Progenitor cell of endocrine pancreas (in vitro differentiated cells): ENCODE data around the gene EGFL8. TPM values are rescaled to one million over a fixed set of nuclear protein-coding genes. Genes with fewer than 3 reads are reported as not detected.

Experiments used
- DNase-seq: peaks from one replicate; pipeline ENCODE4 v3.0.0; 2021; ENCODE audit warnings: low spot score; ENCODE audit not compliant: unreplicated experiment
- H3K27ac Mint-ChIP-seq: 2 replicates; pipeline ENCODE4 v1.8.0; 2021; ENCODE audit warnings: mild to moderate bottlenecking, moderate library complexity, mixed read lengths
- H3K27me3 Mint-ChIP-seq: 2 replicates; pipeline ENCODE4 v1.8.0; 2021; ENCODE audit warnings: mixed read lengths
- H3K36me3 Mint-ChIP-seq: 2 replicates; pipeline ENCODE4 v1.8.0; 2022; ENCODE audit warnings: mixed read lengths; ENCODE audit not compliant: insufficient read depth
- H3K4me1 Mint-ChIP-seq: 2 replicates; pipeline ENCODE4 v1.8.0; 2021; ENCODE audit warnings: low read depth, mixed read lengths
- H3K4me3 Mint-ChIP-seq: 2 replicates; pipeline ENCODE4 v1.8.0; 2021; ENCODE audit warnings: low read depth, mild to moderate bottlenecking, moderate library complexity, mixed read lengths
- H3K9me3 Mint-ChIP-seq: 2 replicates; pipeline ENCODE4 v1.8.0; 2021; ENCODE audit warnings: low read depth, mixed read lengths
- total RNA-seq: library from RNA; stranded (reverse); gene quantifications from 2 replicates; pipeline ENCODE4 v1.2.1, GENCODE V29; 2021
- TF ChIP-seq, protein P1 (sequence below): fragments of 200-600 bp; sonication (generic); IDR thresholded peaks from one replicate; pipeline ENCODE4 v1.5.0; 2021; ENCODE audit warnings: antibody characterized with exemption, mild to moderate bottlenecking; ENCODE audit not compliant: unreplicated experiment

Gene EGFL8
- total RNA-seq, 1 donor from 2014 or later: 83.1 TPM

DNA sequence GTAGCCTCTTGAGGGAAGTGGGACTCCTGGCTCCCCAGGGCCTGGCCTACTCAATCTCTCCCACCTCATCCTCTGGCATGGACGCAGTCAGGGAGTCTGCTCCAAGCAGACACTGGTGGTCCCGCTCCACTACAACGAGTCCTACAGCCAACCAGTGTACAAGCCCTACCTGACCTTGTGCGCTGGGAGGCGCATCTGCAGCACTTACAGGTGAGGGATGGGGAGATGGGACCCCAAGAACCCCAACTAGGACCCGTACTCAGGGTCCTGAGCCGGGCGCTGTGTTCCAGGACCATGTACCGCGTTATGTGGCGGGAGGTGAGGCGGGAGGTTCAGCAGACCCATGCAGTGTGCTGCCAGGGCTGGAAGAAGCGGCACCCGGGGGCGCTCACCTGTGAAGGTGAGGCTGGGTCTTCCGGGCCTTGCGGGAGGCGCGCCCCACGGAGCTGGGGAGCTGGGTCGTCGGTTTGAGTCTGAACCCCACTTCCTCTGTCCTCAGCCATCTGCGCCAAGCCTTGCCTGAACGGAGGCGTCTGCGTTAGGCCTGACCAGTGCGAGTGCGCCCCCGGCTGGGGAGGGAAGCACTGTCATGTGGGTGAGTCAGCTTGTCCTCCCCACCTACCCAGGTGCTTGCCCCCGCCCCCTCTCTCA lies 2.1 kb downstream of the EGFL8 start:
- H3K27me3 Mint-ChIP-seq: no peaks in the 10 kb centered on the region
- H3K36me3 Mint-ChIP-seq: peaks cover 47% of the 10 kb centered on the region
- TF ChIP-seq, protein P1, sequence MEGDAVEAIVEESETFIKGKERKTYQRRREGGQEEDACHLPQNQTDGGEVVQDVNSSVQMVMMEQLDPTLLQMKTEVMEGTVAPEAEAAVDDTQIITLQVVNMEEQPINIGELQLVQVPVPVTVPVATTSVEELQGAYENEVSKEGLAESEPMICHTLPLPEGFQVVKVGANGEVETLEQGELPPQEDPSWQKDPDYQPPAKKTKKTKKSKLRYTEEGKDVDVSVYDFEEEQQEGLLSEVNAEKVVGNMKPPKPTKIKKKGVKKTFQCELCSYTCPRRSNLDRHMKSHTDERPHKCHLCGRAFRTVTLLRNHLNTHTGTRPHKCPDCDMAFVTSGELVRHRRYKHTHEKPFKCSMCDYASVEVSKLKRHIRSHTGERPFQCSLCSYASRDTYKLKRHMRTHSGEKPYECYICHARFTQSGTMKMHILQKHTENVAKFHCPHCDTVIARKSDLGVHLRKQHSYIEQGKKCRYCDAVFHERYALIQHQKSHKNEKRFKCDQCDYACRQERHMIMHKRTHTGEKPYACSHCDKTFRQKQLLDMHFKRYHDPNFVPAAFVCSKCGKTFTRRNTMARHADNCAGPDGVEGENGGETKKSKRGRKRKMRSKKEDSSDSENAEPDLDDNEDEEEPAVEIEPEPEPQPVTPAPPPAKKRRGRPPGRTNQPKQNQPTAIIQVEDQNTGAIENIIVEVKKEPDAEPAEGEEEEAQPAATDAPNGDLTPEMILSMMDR: no peak
- no peak for DNase-seq
- peaks cover 35% of the 10 kb centered on the region for H3K4me1 Mint-ChIP-seq
- peak overlapping the region; percentile 96 for H3K27ac Mint-ChIP-seq
- H3K4me3 Mint-ChIP-seq: no peak overlapping the region
- no peaks in the 10 kb centered on the region for H3K9me3 Mint-ChIP-seq

DNA sequence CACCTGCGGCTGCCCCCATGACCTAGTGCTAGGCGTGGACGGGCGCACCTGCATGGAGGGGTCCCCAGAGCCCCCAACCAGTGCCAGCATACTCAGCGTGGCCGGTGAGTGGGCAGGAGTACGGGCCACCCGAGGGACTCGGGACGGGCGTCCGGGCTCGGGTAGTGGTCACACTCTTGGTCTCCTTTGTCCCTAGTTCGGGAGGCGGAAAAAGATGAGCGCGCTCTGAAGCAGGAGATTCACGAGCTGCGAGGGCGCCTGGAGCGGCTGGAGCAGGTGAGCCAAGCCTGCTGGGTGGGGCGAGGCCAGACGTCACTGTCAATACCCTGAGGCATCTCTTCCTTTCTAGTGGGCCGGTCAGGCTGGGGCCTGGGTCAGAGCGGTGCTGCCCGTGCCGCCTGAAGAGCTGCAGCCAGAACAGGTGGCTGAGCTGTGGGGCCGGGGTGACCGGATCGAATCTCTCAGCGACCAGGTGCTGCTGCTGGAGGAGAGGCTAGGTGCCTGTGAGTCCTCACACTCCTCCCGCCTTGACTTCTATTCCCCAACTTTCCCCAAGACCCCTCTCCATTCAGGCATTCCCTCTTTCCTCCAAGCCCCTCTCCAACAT lies 2.9 kb downstream of the EGFL8 start:
- Mint-ChIP-seq H3K27ac (peak overlapping the region; percentile 96), H3K27me3 (no peaks in the 10 kb centered on the region), H3K36me3 (peaks cover 44% of the 10 kb centered on the region), H3K9me3 (no peaks in the 10 kb centered on the region), H3K4me1 (peaks cover 35% of the 10 kb centered on the region), H3K4me3 (peak overlapping the region; percentile 41)
- DNase-seq: no peak
- TF ChIP-seq, protein P1: no peak

DNA sequence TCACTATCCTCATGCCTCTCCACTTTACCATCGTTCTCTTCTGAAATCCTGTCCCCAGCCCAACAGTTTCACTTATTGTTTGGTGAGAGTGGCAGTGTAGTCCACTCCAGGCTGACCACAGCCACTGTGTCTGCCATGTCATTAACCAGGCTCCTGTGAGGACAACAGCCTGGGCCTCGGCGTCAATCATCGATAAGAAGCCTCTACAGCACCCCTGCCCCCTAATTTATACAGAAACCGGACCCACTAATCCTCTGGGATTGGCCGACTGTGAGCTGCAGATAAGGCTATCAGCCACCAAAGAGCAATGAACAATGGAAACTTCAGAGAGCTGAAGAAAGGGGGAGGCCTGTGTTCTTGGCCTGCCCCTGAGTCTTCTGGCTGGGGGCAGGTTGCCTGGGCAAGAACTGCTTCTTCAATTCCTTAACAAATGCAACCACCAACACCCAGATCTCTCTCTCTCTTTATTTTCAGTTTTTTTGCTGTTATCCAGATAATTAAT lies 3.4 kb downstream of the EGFL8 start:
- TF ChIP-seq, protein P1: no peak
- Mint-ChIP-seq H3K9me3 (no peaks in the 10 kb centered on the region), H3K36me3 (peaks cover 39% of the 10 kb centered on the region), H3K4me1 (peaks cover 38% of the 10 kb centered on the region), H3K4me3 (peak overlapping the region; percentile 41), H3K27ac (peak overlapping the region; percentile 96), H3K27me3 (no peaks in the 10 kb centered on the region)
- DNase-seq: no peak

DNA sequence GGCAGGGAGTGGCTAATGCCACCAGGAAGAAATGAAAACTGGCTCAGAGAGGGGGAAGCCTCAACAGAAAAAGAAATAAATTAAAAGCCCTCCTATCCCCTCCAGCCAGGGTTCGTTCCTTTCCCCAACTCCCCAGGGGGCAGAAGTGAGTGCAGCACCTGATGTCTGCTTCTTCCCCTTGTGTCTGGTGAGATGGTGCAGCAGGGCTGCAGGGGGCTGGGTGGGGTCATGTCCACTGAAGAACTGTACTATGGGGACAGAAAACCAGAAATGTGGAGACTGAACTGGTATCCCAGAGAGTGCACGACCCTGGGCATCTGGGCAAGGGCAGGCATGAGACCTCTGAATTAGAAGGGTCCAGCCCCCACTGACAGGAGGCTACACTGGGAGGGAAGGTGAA lies 4.0 kb downstream of the EGFL8 start:
- Mint-ChIP-seq H3K4me1 (peaks cover 41% of the 10 kb centered on the region), H3K27ac (peak overlapping the region; percentile 96), H3K9me3 (no peaks in the 10 kb centered on the region), H3K4me3 (peak overlapping the region; percentile 41), H3K27me3 (no peaks in the 10 kb centered on the region), H3K36me3 (peaks cover 39% of the 10 kb centered on the region)
- no peak for DNase-seq
- TF ChIP-seq, protein P1: no peak

DNA sequence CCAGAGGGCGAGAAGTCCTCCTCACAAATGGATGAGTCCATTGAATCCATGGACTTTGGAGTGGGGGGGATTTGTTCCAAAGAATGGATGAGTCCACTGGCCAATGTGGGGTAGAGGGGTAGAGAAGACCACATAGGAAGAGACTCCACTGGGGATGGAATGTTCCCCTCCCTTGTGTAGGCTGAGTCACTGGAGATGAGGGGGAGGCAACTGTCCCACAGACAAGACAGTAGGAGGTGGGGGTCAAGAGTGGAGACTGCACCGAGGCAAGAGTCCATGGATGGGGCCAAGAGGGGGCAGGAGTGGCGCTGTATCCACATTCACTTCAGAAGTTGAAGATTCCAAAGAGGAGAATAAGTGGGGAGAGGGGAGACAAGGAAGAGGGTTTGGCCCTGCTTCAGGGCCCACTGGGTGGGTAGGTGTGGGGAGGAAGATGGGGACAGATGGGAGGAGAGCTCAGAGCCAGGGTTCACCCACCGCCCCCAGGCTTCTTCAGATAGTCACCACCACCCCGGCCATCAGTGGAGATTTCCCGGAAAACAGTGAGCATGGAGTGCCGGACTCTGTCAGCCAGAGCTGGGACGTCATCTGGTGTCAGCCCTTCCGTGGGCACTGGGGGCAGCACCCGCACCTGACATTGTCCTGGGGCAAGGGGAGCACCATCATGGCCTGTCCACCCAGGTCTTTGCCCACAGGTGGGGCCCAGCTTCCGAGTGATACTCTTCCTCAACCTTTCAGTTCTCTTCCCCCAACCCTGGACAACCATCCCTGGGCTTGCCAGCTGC lies 4.6 kb downstream of the EGFL8 start:
- no peak for DNase-seq
- TF ChIP-seq, protein P1: peak; percentile 7
- no peak overlapping the region for H3K4me3 Mint-ChIP-seq
- H3K27me3 Mint-ChIP-seq: no peaks in the 10 kb centered on the region
- peak overlapping the region; percentile 96 for H3K27ac Mint-ChIP-seq
- no peaks in the 10 kb centered on the region for H3K9me3 Mint-ChIP-seq
- peaks cover 45% of the 10 kb centered on the region for H3K4me1 Mint-ChIP-seq
- H3K36me3 Mint-ChIP-seq: peaks cover 39% of the 10 kb centered on the region
